Sigmoid colon (tissue), 3 donors: ENCODE data around the gene SLC9A9.

ENCODE experiments used
- POLR2A ChIP-seq, 2 donors: fragments of 450-650 bp; IDR thresholded peaks; one replicate each; pipeline ENCODE4 v1.6.1; 2016; ENCODE audit warnings: antibody characterized with exemption in 2 of 2, mild to moderate bottlenecking in 2 of 2, moderate library complexity in 2 of 2
- TF ChIP-seq, protein P1 (sequence below), 4 experiments: fragments of 450-650 bp in 3 of 4; fragments of 200-600 bp in 1 of 4; IDR thresholded peaks; one replicate each; pipeline ENCODE4 v1.5.1; 2016 to 2019; ENCODE audit warnings: antibody characterized with exemption in 4 of 4, mild to moderate bottlenecking in 3 of 4, moderate library complexity in 2 of 4

DNA sequence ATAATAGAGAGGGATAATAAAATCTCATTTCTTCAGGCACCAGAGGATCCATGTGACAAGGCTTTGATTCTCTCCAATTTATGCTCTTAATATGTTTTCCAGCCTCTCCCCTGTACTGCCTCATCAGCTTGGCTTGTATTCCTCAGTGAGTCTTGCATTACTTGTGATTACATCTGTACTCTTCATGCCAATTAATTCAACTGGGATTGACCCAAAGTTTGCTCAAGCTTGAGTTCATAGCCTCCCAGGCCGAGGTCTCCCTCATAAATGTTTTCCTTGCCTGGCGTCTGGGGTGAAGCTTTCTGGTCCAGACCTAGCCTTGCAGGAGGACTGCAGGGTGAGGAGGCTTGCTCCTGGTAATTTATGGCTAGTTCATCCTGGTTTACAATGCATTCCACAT, 581.8 kb downstream of the SLC9A9 start:
- TF ChIP-seq, protein P1, sequence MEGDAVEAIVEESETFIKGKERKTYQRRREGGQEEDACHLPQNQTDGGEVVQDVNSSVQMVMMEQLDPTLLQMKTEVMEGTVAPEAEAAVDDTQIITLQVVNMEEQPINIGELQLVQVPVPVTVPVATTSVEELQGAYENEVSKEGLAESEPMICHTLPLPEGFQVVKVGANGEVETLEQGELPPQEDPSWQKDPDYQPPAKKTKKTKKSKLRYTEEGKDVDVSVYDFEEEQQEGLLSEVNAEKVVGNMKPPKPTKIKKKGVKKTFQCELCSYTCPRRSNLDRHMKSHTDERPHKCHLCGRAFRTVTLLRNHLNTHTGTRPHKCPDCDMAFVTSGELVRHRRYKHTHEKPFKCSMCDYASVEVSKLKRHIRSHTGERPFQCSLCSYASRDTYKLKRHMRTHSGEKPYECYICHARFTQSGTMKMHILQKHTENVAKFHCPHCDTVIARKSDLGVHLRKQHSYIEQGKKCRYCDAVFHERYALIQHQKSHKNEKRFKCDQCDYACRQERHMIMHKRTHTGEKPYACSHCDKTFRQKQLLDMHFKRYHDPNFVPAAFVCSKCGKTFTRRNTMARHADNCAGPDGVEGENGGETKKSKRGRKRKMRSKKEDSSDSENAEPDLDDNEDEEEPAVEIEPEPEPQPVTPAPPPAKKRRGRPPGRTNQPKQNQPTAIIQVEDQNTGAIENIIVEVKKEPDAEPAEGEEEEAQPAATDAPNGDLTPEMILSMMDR (IDR thresholded peaks at IDR 0.05) = no peak
- TF ChIP-seq POLR2A (IDR thresholded peaks at IDR 0.05) = no peak
